ENCODE data around the gene ATXN8OS.
"Not testable (repeated sequence)": the region's sequence is repeated elsewhere in the genome, so short reads cannot be mapped to it uniquely, and the experiment has no call there.

ATXN8OS gene

GRCh38 chr13:70107498-70108281 is at the start of gene ATXN8OS:
ATXN8OS (plus strand) TSS chr13:70107826.
- DNase-seq (ENCODE audit: low read depth in 3 of 3) = no peak

GRCh38 chr13:70080012-70080411 is 27.6 kb upstream of the ATXN8OS start:
- DNase-seq (ENCODE audit: low read depth in 3 of 3) = no peak

- no peak for DNase-seq (ENCODE audit: low read depth in 3 of 3)
Observed at GRCh38 chr13:70087247-70087646, 20.4 kb upstream of the ATXN8OS start.

GRCh38 chr13:70088926-70089325 is 18.7 kb upstream of the ATXN8OS start:
- no peak for DNase-seq (ENCODE audit: low read depth in 3 of 3)

GRCh38 chr13:70090036-70090723 is 17.4 kb upstream of the ATXN8OS start:
- no peak for DNase-seq (ENCODE audit: low read depth in 3 of 3)

- no peak for DNase-seq (ENCODE audit: low read depth in 3 of 3)
Observed at GRCh38 chr13:70098669-70099068, 9.0 kb upstream of the ATXN8OS start.

GRCh38 chr13:70104481-70104880 is 3.1 kb upstream of the ATXN8OS start:
- DNase-seq (ENCODE audit: low read depth in 3 of 3) = no peak

- no peak for DNase-seq (ENCODE audit: low read depth in 3 of 3)
Observed at GRCh38 chr13:70107125-70107497, 515 bp upstream of the ATXN8OS start.

- no peak for DNase-seq (ENCODE audit: low read depth in 3 of 3)
Observed at GRCh38 chr13:70108356-70109105, 905 bp downstream of the ATXN8OS start, which contains the start of gene KLHL1. KLHL1 (minus strand) TSS chr13:70108452; CDS start chr13:70107699, 753 bp downstream.

- no peak for DNase-seq (ENCODE audit: low read depth in 3 of 3)
Observed at GRCh38 chr13:70117338-70117905, 9.8 kb downstream of the ATXN8OS start.

GRCh38 chr13:70125693-70126092 is 18.1 kb downstream of the ATXN8OS start:
- no peak for DNase-seq (ENCODE audit: low read depth in 3 of 3)

- no peak for DNase-seq (ENCODE audit: low read depth in 3 of 3)
Observed at GRCh38 chr13:70128098-70128497, 20.5 kb downstream of the ATXN8OS start.

GRCh38 chr13:70142658-70143057 is 35.0 kb downstream of the ATXN8OS start:
- DNase-seq (ENCODE audit: low read depth in 3 of 3) = not testable (repeated sequence)

- DNase-seq (ENCODE audit: low read depth in 3 of 3) = no peak
Observed at GRCh38 chr13:70162141-70162540, 54.5 kb downstream of the ATXN8OS start.

- no peak for DNase-seq (ENCODE audit: low read depth in 3 of 3)
Observed at GRCh38 chr13:70170689-70171088, 63.1 kb downstream of the ATXN8OS start.

- no peak for DNase-seq (ENCODE audit: low read depth in 3 of 3)
Observed at GRCh38 chr13:70171151-70171550, 63.5 kb downstream of the ATXN8OS start.

GRCh38 chr13:70172946-70173597 is 65.4 kb downstream of the ATXN8OS start:
- no peak for DNase-seq (ENCODE audit: low read depth in 3 of 3)

- DNase-seq (ENCODE audit: low read depth in 3 of 3) = no peak
Observed at GRCh38 chr13:70173598-70173959, 66.0 kb downstream of the ATXN8OS start.

- DNase-seq (ENCODE audit: low read depth in 3 of 3) = no peak
Observed at GRCh38 chr13:70178346-70178745, 70.7 kb downstream of the ATXN8OS start.

All from stimulated activated CD4-positive, alpha-beta T cell treated with anti-CD3 and anti-CD28 coated beads, TNF-alpha, amount 100 ng/mL, for 4 hours (primary cell).